NCI-H2227 (cell line): ENCODE results near the gene ZNF512B.
"Not testable (repeated sequence)": the region's sequence is repeated elsewhere in the genome, so short reads cannot be mapped to it uniquely, and the experiment has no call there.

Experiments
- DNase-seq: peaks from one replicate; lab custom pipeline; 2025; ENCODE audit not compliant: unreplicated experiment; lab: John Stamatoyannopoulos, UW

ZNF512B gene

DNA sequence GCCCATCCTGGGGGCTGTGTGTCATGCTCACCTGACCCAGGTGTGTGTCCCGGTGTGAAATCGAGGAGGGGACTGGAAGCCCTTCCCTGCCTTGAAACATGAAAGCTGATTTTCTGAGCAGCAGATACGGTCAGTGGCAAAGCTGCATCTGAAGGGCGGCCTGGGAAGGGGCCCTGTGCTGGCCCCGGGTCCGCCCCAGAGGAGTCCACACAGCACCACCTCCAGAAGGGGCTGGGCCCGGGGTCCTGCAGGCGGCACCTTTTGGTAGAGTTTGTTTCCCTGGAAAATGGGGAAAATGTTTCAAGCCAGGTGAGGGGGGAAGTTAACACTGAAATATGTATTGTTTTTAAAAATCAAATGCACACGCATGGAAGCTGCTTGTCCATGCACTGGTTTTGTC lies 34.3 kb downstream of the ZNF512B start:
- no peak for DNase-seq

- no peak for DNase-seq
These were observed 35.3 kb downstream of the ZNF512B start for GRCh38 chr20:63934271-63935068.

DNA sequence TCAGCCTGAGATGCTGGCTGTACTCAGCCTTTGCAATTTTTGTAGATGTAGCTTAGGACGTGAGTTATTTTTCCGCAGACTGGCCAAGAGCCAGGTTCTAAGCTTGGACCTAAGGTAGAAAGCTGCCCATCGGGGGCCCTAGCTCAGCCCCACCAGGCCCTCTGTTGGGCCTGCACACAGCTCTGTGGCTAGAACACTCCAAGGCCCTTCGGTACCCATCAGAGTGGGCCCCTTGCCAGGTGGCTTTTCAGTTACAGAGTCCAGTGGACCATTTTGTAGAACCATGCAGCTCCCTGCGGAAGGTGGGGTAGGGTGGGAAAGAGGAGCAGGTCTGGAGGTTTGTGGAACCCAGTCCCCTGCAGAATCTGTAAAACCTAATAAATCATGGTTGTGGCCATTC lies 36.1 kb downstream of the ZNF512B start:
- no peak for DNase-seq

GRCh38 chr20:63932606-63933160 lies 37.0 kb downstream of the ZNF512B start:
- no peak for DNase-seq

GRCh38 chr20:63931735-63932134 lies 38.0 kb downstream of the ZNF512B start:
- no peak for DNase-seq

DNA sequence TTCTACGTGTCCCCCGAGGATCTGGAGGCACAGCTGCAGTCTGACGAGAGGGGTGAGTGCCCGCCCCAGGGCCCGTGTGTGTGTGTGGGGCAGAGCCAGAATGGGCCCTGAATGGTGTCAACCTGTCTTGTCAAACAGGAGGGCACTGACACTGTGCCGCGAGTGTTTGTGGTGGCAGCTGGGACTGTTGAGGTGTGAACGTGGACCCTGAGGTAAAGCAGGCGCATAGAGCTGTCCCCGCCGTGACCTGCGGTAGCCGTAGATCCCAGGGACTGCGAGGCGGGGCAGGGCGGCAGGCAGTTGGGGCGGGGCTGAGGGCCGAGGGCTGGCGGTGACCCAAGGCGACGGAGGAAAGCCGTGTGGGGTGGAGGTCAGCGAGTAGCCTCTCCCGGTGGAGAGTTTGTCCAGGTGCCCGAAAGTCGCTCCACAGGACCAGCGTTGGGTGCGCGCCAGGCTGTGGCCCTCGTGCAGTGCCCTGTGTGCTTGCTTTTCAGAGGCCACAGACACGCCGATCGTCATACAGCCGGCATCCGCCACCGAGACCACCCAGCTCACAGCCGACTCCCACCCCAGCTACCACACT lies 38.7 kb downstream of the ZNF512B start:
- DNase-seq: no peak

DNA sequence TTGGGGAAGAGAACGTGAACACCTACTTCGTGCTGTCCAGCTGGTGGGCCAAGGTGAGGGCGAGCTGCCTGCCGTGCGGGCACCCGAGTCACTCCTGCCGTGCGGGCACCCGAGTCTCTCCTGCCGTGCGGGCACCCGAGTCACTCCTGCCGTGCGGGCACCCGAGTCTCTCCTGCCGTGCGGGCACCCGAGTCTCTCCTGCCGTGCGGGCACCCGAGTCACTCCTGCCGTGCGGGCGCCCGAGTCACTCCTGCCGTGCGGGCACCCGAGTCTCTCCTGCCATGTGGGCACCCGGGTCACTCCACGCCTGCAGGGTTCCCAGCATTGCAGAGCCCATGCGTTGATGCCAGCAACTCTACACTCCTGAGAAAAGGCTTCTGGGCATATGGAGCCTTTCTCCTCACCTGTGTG lies 40.3 kb downstream of the ZNF512B start:
- DNase-seq: not testable (repeated sequence)

- DNase-seq: no peak
These were observed 40.7 kb downstream of the ZNF512B start for GRCh38 chr20:63929071-63929470.

GRCh38 chr20:63926298-63926697 lies 43.4 kb downstream of the ZNF512B start:
- peak; percentile 35 for DNase-seq

DNA sequence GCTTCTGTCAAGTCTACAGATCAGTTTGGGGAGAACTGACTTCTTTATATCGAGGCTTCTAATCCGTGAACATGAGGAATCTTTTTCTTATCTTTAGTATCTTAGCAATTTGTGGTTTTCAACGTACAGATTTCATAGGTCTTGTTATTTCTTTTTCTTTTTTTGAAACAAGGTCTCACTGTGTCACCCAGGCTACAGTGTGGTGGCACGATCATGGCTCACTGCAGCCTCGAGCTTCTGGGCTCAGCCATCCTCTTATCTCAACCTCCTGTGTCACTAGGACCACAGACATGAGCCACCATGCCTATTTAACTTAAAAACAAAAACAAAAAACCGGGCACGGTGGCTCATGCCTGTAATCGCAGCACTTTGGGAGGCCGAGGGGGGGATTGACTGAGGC lies 45.5 kb downstream of the ZNF512B start:
- no peak for DNase-seq

GRCh38 chr20:63923651-63924050 lies 46.1 kb downstream of the ZNF512B start:
- DNase-seq: no peak

- DNase-seq: no peak
These were observed 49.5 kb downstream of the ZNF512B start for GRCh38 chr20:63920226-63920625.

- DNase-seq: no peak
These were observed 50.6 kb downstream of the ZNF512B start for GRCh38 chr20:63919130-63919529.

DNA sequence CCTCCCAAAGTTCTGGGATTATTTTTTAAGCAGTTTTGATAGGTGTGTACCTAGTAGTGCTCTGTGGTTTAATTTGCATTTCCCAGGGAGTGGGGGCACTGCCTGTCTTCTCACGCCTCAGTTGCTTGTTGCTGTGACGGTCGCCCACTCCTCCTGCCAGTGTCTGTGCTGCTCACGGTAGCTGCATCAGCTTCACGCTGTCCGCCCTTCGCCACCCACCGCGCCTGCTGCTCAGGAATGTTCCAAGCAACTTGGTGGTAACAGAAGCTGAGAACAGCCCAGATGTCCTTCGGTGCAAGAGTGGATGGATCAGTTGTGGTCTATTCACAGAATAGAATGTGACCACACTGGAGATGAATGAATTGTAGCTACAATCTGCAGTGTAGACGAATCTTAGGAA lies 51.9 kb downstream of the ZNF512B start:
- no peak for DNase-seq

DNA sequence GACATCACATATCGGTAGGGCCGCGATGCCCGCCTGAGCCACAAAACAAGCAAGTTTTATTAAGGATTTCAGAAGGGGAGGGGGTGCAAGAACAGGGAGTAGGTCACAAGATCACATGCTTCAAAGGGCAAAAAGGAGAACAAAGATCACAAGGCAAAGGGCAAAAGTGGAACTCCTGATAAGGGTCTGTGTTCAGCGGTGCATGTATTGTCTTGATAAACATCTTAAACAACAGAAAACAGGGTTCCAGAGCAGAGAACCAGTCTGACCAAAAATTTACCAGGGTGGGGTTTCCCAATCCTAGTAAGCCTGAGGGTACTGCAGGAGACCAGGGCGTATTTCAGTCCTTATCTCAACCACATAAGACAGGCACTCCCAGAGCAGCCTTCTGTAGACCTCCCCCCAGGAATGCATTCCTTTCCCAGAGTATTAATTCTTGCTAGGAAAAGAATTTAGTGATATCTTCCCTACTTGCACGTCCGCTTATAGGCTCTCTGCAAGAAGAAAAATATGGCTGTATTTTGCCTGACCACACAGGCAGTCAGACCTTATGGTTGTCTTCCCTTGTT lies 53.3 kb downstream of the ZNF512B start:
- DNase-seq: not testable (repeated sequence)

DNA sequence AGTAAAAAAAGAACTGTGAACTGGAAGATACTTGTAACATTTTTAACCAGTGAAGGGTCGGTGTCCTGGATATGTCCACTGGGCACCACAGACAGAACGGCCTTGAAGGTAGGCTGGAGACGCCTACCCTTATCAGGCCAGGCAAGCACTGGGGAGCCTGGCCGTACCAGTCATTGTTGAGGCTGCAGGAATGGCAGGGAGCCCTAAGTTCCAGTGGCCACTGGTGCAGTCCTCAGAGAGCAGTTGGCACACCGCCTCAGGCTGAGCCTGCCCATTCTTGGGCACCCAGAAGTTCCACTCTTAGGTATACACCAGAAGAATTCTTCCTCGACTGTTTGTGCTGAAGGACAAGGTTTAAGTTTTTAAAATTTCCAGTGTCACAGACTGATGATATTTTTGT lies 54.3 kb downstream of the ZNF512B start:
- DNase-seq: no peak

DNA sequence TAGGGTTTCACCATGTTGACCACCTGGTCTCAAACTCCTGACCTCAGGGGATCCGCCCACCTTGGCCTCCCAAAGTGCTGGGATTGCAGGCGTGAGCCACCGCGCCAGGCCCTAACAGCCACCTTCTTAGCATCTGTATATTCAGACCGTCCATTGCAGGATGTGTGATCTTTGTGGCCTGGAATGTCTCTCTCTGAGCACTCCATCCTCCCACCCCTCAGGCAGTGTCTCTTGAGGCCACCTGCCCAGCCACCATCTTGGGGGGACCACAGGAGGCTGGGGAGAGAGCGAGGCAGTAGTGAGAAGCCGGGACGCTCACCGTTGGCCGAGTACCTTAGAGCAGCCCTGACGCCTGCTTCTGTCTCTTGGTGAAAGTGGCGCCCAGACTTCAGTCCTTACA lies 56.0 kb downstream of the ZNF512B start:
- no peak for DNase-seq

- DNase-seq: peak; percentile 36
These were observed 58.6 kb downstream of the ZNF512B start for GRCh38 chr20:63911176-63911575.

GRCh38 chr20:63908008-63908682 lies 61.6 kb downstream of the ZNF512B start:
- DNase-seq: no peak
